CD4-positive, alpha-beta T cell treated with Interferon alpha-2 for 1 hour (primary cell): ENCODE data around the gene FASTK.
A peak's percentile ranks its signal among the peaks of the same experiment; 100 is the strongest.

Experiments used
- DNase-seq, 2 donors: peaks; one replicate each; pipeline ENCODE4 v3.0.0-alpha.2; 2020 to 2022

The FASTK gene

GRCh38 chr7:151080522-151081169, at the start of gene FASTK:
FASTK (minus strand) TSS chr7:151080809; CDS start chr7:151080766, 43 bp downstream.
- peak; percentile 87 to 92 for DNase-seq

GRCh38 chr7:151129960-151130591, 49.5 kb upstream of the FASTK start:
- DNase-seq = no peak

GRCh38 chr7:151129117-151129959, 48.7 kb upstream of the FASTK start:
- DNase-seq = no peak

- DNase-seq = no peak
Measured at GRCh38 chr7:151128716-151129115, 48.1 kb upstream of the FASTK start.

GRCh38 chr7:151128144-151128543, 47.5 kb upstream of the FASTK start:
- DNase-seq = no peak

- no peak for DNase-seq
Measured at GRCh38 chr7:151126491-151127137, 46.0 kb upstream of the FASTK start.

GRCh38 chr7:151125846-151126481, 45.4 kb upstream of the FASTK start:
- DNase-seq = no peak

GRCh38 chr7:151125470-151125845, 44.8 kb upstream of the FASTK start:
- DNase-seq = no peak

GRCh38 chr7:151124899-151125399, 44.3 kb upstream of the FASTK start:
- no peak for DNase-seq

GRCh38 chr7:151124481-151124880, 43.9 kb upstream of the FASTK start:
- DNase-seq = no peak

GRCh38 chr7:151123822-151124464, 43.3 kb upstream of the FASTK start:
- peak; percentile 78 to 85 for DNase-seq

- no peak for DNase-seq
Measured at GRCh38 chr7:151123158-151123821, 42.7 kb upstream of the FASTK start.

- no peak for DNase-seq
Measured at GRCh38 chr7:151122796-151123157, 42.2 kb upstream of the FASTK start.

- DNase-seq = no peak
Measured at GRCh38 chr7:151122276-151122675, 41.7 kb upstream of the FASTK start.

- DNase-seq = no peak
Measured at GRCh38 chr7:151121380-151122170, 41.0 kb upstream of the FASTK start.

- no peak for DNase-seq
Measured at GRCh38 chr7:151120896-151121295, 40.3 kb upstream of the FASTK start.

- DNase-seq = no peak
Measured at GRCh38 chr7:151119902-151120301, 39.3 kb upstream of the FASTK start.

- DNase-seq = no peak
Measured at GRCh38 chr7:151119055-151119415, 38.4 kb upstream of the FASTK start.

GRCh38 chr7:151118108-151119054, 37.8 kb upstream of the FASTK start:
- DNase-seq = no peak

GRCh38 chr7:151117565-151117964, 37.0 kb upstream of the FASTK start:
- peak in 1 of 2 donors; percentile 54 for DNase-seq
